HepG2 (cell line): ENCODE results near the gene EPB41L1. TPM values are rescaled to one million over a fixed set of nuclear protein-coding genes. Genes with fewer than 3 reads are reported as not detected.

ENCODE experiments used
- DNMT3B ChIP-seq: conservative IDR thresholded peaks from 2 replicates; pipeline ENCODE4 v1.6.1; 2016; ENCODE audit warnings: missing biosample characterization, control low read depth
- ELF3 ChIP-seq: IDR thresholded peaks from 2 replicates; pipeline ENCODE4 v1.6.1; 2016; ENCODE audit warnings: missing genetic modification reagents, missing compliant biosample characterization
- FLYWCH1 ChIP-seq: sonication (generic); formaldehyde crosslinking; IDR thresholded peaks from 2 replicates; pipeline ENCODE4 v1.8.1; 2023; ENCODE audit warnings: mild to moderate bottlenecking, missing genetic modification reagents
- FOXM1 ChIP-seq: sonication (generic); formaldehyde crosslinking; IDR thresholded peaks from 2 replicates; pipeline ENCODE4 v1.5.0; 2020; ENCODE audit warnings: missing genetic modification reagents
- GABPB1 ChIP-seq: IDR thresholded peaks from 2 replicates; pipeline ENCODE4 v1.6.1; 2016; ENCODE audit warnings: mild to moderate bottlenecking, missing genetic modification reagents, moderate library complexity, missing compliant biosample characterization
- MATR3 ChIP-seq: sonication (generic); formaldehyde crosslinking; IDR thresholded peaks from 2 replicates; pipeline ENCODE4 v1.4.0; 2020; ENCODE audit warnings: missing genetic modification reagents
- MXI1 ChIP-seq: IDR thresholded peaks from 3 replicates; pipeline ENCODE4 v1.6.1; 2012; ENCODE audit warnings: low read depth, low read length, inconsistent platforms, borderline replicate concordance
- MYNN ChIP-seq: sonication (generic); formaldehyde crosslinking; IDR thresholded peaks from 2 replicates; pipeline ENCODE4 v1.4.0; 2020; ENCODE audit warnings: mild to moderate bottlenecking, low read depth, missing genetic modification reagents
- PAF1 ChIP-seq: IDR thresholded peaks from 2 replicates; pipeline ENCODE4 v1.6.1; 2016; ENCODE audit warnings: missing genetic modification reagents, missing compliant biosample characterization
- PITX1 ChIP-seq: sonication (generic); formaldehyde crosslinking; IDR thresholded peaks from 2 replicates; pipeline ENCODE4 v1.5.1; 2020; ENCODE audit warnings: mild to moderate bottlenecking, missing genetic modification reagents
- PRMT3 ChIP-seq: sonication (generic); formaldehyde crosslinking; IDR thresholded peaks from 2 replicates; pipeline ENCODE4 v1.8.1; 2022; ENCODE audit warnings: low read depth, mild to moderate bottlenecking, moderate library complexity, missing genetic modification reagents, borderline replicate concordance
- SAFB2 ChIP-seq: sonication (generic); formaldehyde crosslinking; IDR thresholded peaks from 2 replicates; pipeline ENCODE4 v1.5.1; 2020; ENCODE audit warnings: missing genetic modification reagents, low read depth, mild to moderate bottlenecking, borderline replicate concordance
- SRY ChIP-seq: sonication (generic); formaldehyde crosslinking; IDR thresholded peaks from 2 replicates; pipeline ENCODE4 v1.8.0; 2022; ENCODE audit warnings: mild to moderate bottlenecking, missing genetic modification reagents
- ZNF232 ChIP-seq: sonication (generic); formaldehyde crosslinking; IDR thresholded peaks from 2 replicates; pipeline ENCODE4 v1.4.0; 2020; ENCODE audit warnings: missing genetic modification reagents, borderline replicate concordance
- ZNF24 ChIP-seq: fragments of 450-650 bp; IDR thresholded peaks from 2 replicates; pipeline ENCODE4 v1.6.1; 2017; ENCODE audit warnings: antibody characterized with exemption, mild to moderate bottlenecking
- ZNF33A ChIP-seq: sonication (generic); formaldehyde crosslinking; IDR thresholded peaks from 2 replicates; pipeline ENCODE4 v1.5.1; 2020; ENCODE audit warnings: missing genetic modification reagents, mild to moderate bottlenecking, moderate library complexity, borderline replicate concordance
- ZNF549 ChIP-seq: sonication (generic); formaldehyde crosslinking; IDR thresholded peaks from 2 replicates; pipeline ENCODE4 v1.5.0; 2020; ENCODE audit warnings: missing genetic modification reagents
- ZNF674 ChIP-seq: sonication (generic); formaldehyde crosslinking; IDR thresholded peaks from 2 replicates; pipeline ENCODE4 v1.5.0; 2020; ENCODE audit warnings: low read depth, mild to moderate bottlenecking, missing genetic modification reagents
- ZSCAN12 ChIP-seq: sonication (generic); formaldehyde crosslinking; IDR thresholded peaks from 2 replicates; pipeline ENCODE4 v1.9.0; 2021; ENCODE audit warnings: mild to moderate bottlenecking, missing genetic modification reagents
- polyA plus RNA-seq, 8 experiments: library from polyadenylated mRNA; depleted of rRNA in 3 of 8; stranded (reverse) in 7 of 8; unstranded in 1 of 8; fragments of >200 nt; fragmentation: Illumina TruSeq in 4 of 8; extraction: Trizol in 4 of 8; gene quantifications; 2 replicates each; pipeline versions ENCODE4 v1.2.1 to v1.2.3, GENCODE V29; 2011 to 2016; ENCODE audit warnings: low read depth in 4 of 8, missing spikeins in 1 of 8, mixed read lengths in 1 of 8; ENCODE audit not compliant: insufficient read depth in 1 of 8
- total RNA-seq, 5 experiments: library from RNA; depleted of rRNA; stranded (reverse); fragments of >200 nt; fragmentation: Illumina TruSeq; extraction: Trizol; gene quantifications; 2 replicates each; pipeline ENCODE4 v1.2.3, GENCODE V29; 2016; ENCODE audit warnings: low read depth in 1 of 5
- TF ChIP-seq, protein P1 (sequence below): sonication (generic); formaldehyde crosslinking; IDR thresholded peaks from 2 replicates; pipeline ENCODE4 v1.5.0; 2020; ENCODE audit warnings: mild to moderate bottlenecking, missing genetic modification reagents, moderate library complexity
- TF ChIP-seq, protein P2 (sequence below): sonication (generic); formaldehyde crosslinking; IDR thresholded peaks from 2 replicates; pipeline ENCODE4 v1.4.0; 2020; ENCODE audit warnings: missing genetic modification reagents, borderline replicate concordance
- TF ChIP-seq, protein P3 (sequence below): sonication (generic); formaldehyde crosslinking; IDR thresholded peaks from 2 replicates; pipeline ENCODE4 v1.4.0; 2020; ENCODE audit warnings: mild to moderate bottlenecking, missing genetic modification reagents
- TF ChIP-seq, protein P4 (sequence below): sonication (generic); formaldehyde crosslinking; IDR thresholded peaks from 2 replicates; pipeline ENCODE4 v1.5.1; 2020; ENCODE audit warnings: mild to moderate bottlenecking, missing genetic modification reagents

Gene EPB41L1
- total and polyA plus RNA-seq, 2 of the 13 experiments (the other 11 are each of a cell fraction or from before 2014, with no cell fraction given): 16.7 to 39.0 TPM

DNA sequence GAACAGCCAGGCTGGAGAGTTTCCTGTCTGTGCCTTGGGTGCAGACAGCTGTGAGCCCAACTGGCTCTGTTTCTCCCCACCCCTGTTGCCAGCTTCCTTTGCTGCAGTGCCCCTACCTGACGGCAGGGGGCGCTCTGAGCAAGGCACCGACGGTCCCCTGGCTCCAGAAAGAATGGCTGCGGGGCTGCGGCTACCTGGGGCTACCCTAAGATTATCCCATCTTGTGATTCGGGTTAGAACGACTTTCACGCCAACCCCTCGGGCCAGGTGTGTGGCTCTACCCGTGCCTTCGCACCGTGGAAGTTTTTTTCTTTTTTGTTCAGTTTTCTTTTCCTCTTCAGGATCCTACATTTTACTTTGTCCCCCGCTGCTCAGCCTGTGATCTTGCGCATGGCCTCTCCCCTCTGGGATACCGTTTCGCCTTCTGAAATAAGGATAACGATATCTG lies 48.4 kb downstream of the EPB41L1 start (continued):
- TF ChIP-seq, protein P1, sequence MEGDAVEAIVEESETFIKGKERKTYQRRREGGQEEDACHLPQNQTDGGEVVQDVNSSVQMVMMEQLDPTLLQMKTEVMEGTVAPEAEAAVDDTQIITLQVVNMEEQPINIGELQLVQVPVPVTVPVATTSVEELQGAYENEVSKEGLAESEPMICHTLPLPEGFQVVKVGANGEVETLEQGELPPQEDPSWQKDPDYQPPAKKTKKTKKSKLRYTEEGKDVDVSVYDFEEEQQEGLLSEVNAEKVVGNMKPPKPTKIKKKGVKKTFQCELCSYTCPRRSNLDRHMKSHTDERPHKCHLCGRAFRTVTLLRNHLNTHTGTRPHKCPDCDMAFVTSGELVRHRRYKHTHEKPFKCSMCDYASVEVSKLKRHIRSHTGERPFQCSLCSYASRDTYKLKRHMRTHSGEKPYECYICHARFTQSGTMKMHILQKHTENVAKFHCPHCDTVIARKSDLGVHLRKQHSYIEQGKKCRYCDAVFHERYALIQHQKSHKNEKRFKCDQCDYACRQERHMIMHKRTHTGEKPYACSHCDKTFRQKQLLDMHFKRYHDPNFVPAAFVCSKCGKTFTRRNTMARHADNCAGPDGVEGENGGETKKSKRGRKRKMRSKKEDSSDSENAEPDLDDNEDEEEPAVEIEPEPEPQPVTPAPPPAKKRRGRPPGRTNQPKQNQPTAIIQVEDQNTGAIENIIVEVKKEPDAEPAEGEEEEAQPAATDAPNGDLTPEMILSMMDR (CRISPR knock-in tag): peak; percentile 98
- TF ChIP-seq MXI1: peak; percentile 9; the same call in 1 of the 3 replicates
- no peak for TF ChIP-seq PAF1
- TF ChIP-seq ZNF674 (CRISPR knock-in tag): no peak
- no peak for TF ChIP-seq ZNF24
- TF ChIP-seq ZNF232: peak; percentile 61; the same call in 1 of the 2 replicates
- TF ChIP-seq GABPB1 (CRISPR knock-in tag): peak; percentile 53
- no peak for TF ChIP-seq SAFB2
- TF ChIP-seq, protein P2, sequence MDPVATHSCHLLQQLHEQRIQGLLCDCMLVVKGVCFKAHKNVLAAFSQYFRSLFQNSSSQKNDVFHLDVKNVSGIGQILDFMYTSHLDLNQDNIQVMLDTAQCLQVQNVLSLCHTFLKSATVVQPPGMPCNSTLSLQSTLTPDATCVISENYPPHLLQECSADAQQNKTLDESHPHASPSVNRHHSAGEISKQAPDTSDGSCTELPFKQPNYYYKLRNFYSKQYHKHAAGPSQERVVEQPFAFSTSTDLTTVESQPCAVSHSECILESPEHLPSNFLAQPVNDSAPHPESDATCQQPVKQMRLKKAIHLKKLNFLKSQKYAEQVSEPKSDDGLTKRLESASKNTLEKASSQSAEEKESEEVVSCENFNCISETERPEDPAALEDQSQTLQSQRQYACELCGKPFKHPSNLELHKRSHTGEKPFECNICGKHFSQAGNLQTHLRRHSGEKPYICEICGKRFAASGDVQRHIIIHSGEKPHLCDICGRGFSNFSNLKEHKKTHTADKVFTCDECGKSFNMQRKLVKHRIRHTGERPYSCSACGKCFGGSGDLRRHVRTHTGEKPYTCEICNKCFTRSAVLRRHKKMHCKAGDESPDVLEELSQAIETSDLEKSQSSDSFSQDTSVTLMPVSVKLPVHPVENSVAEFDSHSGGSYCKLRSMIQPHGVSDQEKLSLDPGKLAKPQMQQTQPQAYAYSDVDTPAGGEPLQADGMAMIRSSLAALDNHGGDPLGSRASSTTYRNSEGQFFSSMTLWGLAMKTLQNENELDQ (CRISPR knock-in tag): no peak
- no peak for TF ChIP-seq FLYWCH1 (CRISPR knock-in tag)
- no peak for TF ChIP-seq MYNN (CRISPR knock-in tag)
- peak; percentile 74; the same call in 1 of the 2 replicates for TF ChIP-seq SRY (CRISPR knock-in tag)
- TF ChIP-seq, protein P3, sequence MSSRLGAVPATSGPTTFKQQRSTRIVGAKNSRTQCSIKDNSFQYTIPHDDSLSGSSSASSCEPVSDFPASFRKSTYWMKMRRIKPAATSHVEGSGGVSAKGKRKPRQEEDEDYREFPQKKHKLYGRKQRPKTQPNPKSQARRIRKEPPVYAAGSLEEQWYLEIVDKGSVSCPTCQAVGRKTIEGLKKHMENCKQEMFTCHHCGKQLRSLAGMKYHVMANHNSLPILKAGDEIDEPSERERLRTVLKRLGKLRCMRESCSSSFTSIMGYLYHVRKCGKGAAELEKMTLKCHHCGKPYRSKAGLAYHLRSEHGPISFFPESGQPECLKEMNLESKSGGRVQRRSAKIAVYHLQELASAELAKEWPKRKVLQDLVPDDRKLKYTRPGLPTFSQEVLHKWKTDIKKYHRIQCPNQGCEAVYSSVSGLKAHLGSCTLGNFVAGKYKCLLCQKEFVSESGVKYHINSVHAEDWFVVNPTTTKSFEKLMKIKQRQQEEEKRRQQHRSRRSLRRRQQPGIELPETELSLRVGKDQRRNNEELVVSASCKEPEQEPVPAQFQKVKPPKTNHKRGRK: no peak
- TF ChIP-seq ZNF33A: no peak
- TF ChIP-seq PRMT3 (CRISPR knock-in tag): no peak
- TF ChIP-seq PITX1 (CRISPR knock-in tag): no peak
- TF ChIP-seq ZNF549: no peak
- no peak for TF ChIP-seq DNMT3B (CRISPR knock-in tag)
- TF ChIP-seq ZSCAN12 (CRISPR knock-in tag): no peak
- no peak for TF ChIP-seq MATR3 (CRISPR knock-in tag)
- TF ChIP-seq ELF3 (CRISPR knock-in tag): 0 out of 2 replicates have a peak, but pooled peaks have one; percentile 16
- TF ChIP-seq, protein P4, sequence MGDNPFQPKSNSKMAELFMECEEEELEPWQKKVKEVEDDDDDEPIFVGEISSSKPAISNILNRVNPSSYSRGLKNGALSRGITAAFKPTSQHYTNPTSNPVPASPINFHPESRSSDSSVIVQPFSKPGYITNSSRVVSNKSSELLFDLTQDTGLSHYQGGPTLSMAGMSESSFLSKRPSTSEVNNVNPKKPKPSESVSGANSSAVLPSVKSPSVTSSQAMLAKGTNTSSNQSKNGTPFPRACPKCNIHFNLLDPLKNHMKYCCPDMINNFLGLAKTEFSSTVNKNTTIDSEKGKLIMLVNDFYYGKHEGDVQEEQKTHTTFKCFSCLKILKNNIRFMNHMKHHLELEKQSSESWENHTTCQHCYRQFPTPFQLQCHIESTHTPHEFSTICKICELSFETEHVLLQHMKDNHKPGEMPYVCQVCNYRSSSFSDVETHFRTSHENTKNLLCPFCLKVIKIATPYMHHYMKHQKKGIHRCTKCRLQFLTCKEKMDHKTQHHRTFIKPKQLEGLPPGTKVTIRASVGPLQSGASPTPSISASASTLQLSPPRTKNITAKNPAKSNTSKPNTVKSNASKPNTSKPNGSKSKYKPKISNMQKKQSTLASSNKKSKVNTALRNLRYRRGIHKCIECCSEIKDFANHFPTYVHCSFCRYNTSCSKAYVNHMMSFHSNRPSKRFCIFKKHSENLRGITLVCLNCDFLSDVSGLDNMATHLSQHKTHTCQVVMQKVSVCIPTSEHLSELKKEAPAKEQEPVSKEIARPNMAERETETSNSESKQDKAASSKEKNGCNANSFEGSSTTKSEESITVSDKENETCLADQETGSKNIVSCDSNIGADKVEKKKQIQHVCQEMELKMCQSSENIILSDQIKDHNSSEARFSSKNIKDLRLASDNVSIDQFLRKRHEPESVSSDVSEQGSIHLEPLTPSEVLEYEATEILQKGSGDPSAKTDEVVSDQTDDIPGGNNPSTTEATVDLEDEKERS: no peak
- no peak for TF ChIP-seq FOXM1 (CRISPR knock-in tag)
